GM23338 (cell line): Measurements from ENCODE around the gene CIAO3.

Experiments used
- CREB1 ChIP-seq: fragments of 250-450 bp; sonication (Bioruptor Pico); IDR thresholded peaks from 2 replicates; pipeline ENCODE4 v1.5.0; 2020; ENCODE audit warnings: low read depth, mild to moderate bottlenecking, moderate library complexity
- EZH2 ChIP-seq: fragments of 200-600 bp; sonication (generic); IDR thresholded peaks from one replicate; pipeline ENCODE4 v1.8.0; 2017; ENCODE audit warnings: antibody characterized with exemption, mild to moderate bottlenecking, low read depth; ENCODE audit not compliant: unreplicated experiment
- EZH2phosphoT487 ChIP-seq: fragments of 200-600 bp; sonication (generic); IDR thresholded peaks from one replicate; pipeline ENCODE4 v1.8.1; 2018; ENCODE audit warnings: antibody characterized with exemption; ENCODE audit not compliant: unreplicated experiment
- JUNB ChIP-seq: IDR thresholded peaks from one replicate; pipeline ENCODE4 v1.6.1; 2016; ENCODE audit warnings: antibody characterized with exemption; ENCODE audit not compliant: unreplicated experiment
- POLR2AphosphoS5 ChIP-seq: IDR thresholded peaks from 2 replicates; pipeline ENCODE4 v1.6.1; 2016; ENCODE audit warnings: antibody characterized with exemption, low read depth
- STAT1 ChIP-seq: IDR thresholded peaks from one replicate; pipeline ENCODE4 v1.6.1; 2016; ENCODE audit warnings: antibody characterized with exemption; ENCODE audit not compliant: unreplicated experiment
- TF ChIP-seq, protein P1 (sequence below), 2 experiments: fragments of 200-600 bp in 1 of 2; sonication (generic) in 1 of 2; conservative IDR thresholded peaks; 2 replicates each; pipeline versions ENCODE4 v1.5.1 to v1.6.1; 2016 to 2017; ENCODE audit warnings: antibody characterized with exemption in 2 of 2, low read depth in 2 of 2, mild to moderate bottlenecking in 2 of 2, moderate library complexity in 1 of 2
- TF ChIP-seq, protein P2 (sequence below): IDR thresholded peaks from 2 replicates; pipeline ENCODE4 v1.6.1; 2016; ENCODE audit warnings: antibody characterized with exemption
- TF ChIP-seq, protein P3 (sequence below): IDR thresholded peaks from one replicate; pipeline ENCODE4 v1.6.1; 2018; ENCODE audit warnings: antibody characterized with exemption; ENCODE audit not compliant: unreplicated experiment

DNA sequence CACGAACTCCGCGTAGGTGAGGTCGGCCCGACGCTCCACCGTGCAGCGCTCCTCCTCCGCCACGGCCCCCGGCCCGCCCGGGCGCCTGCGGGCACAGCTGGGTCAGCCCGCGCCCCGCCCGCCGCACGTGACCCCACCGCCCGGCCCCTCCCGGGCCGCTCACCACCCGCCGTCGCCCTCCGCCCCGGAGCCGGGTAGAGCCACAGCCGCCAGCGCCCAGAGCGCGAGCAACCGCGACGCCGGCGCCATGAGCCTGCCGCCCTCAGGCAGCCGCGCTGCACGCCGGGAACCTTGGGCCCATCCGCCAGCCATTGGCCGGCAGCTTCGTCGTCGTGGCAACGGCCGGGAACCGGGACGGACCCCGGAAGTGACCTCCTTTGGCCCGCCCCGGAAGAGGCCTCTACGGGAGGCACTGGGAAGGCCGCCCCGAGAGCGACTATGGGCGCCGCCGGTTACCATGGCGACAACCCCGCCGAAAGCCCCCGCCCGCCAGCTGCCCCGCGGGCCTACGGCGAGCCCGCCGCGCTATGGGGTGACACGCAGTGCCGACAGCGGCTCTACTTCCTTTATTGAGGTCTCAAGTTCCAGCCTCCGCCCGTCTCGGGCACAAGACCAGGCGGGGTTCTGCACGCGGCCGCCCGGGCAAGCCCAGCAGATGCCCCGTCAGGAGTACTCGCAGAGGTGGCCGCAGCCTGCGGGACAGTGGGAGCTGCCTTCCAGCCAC, 56.6 kb downstream of the CIAO3 start, which contains the start of gene JMJD8:
- TF ChIP-seq, protein P1, sequence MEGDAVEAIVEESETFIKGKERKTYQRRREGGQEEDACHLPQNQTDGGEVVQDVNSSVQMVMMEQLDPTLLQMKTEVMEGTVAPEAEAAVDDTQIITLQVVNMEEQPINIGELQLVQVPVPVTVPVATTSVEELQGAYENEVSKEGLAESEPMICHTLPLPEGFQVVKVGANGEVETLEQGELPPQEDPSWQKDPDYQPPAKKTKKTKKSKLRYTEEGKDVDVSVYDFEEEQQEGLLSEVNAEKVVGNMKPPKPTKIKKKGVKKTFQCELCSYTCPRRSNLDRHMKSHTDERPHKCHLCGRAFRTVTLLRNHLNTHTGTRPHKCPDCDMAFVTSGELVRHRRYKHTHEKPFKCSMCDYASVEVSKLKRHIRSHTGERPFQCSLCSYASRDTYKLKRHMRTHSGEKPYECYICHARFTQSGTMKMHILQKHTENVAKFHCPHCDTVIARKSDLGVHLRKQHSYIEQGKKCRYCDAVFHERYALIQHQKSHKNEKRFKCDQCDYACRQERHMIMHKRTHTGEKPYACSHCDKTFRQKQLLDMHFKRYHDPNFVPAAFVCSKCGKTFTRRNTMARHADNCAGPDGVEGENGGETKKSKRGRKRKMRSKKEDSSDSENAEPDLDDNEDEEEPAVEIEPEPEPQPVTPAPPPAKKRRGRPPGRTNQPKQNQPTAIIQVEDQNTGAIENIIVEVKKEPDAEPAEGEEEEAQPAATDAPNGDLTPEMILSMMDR (conservative IDR thresholded peaks at IDR 0.05; ENCODE audit: low read depth in 2 of 2) = no peak
- TF ChIP-seq STAT1 (no peak), POLR2AphosphoS5 (peak; percentile 86), EZH2 (no peak), JUNB (no peak), CREB1 (CRISPR knock-in tag) (peak; percentile 89), EZH2phosphoT487 (no peak)
- TF ChIP-seq, protein P2, sequence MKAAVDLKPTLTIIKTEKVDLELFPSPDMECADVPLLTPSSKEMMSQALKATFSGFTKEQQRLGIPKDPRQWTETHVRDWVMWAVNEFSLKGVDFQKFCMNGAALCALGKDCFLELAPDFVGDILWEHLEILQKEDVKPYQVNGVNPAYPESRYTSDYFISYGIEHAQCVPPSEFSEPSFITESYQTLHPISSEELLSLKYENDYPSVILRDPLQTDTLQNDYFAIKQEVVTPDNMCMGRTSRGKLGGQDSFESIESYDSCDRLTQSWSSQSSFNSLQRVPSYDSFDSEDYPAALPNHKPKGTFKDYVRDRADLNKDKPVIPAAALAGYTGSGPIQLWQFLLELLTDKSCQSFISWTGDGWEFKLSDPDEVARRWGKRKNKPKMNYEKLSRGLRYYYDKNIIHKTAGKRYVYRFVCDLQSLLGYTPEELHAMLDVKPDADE = 0 out of 2 replicates have a peak, but pooled peaks have one; percentile 48
- TF ChIP-seq, protein P3, sequence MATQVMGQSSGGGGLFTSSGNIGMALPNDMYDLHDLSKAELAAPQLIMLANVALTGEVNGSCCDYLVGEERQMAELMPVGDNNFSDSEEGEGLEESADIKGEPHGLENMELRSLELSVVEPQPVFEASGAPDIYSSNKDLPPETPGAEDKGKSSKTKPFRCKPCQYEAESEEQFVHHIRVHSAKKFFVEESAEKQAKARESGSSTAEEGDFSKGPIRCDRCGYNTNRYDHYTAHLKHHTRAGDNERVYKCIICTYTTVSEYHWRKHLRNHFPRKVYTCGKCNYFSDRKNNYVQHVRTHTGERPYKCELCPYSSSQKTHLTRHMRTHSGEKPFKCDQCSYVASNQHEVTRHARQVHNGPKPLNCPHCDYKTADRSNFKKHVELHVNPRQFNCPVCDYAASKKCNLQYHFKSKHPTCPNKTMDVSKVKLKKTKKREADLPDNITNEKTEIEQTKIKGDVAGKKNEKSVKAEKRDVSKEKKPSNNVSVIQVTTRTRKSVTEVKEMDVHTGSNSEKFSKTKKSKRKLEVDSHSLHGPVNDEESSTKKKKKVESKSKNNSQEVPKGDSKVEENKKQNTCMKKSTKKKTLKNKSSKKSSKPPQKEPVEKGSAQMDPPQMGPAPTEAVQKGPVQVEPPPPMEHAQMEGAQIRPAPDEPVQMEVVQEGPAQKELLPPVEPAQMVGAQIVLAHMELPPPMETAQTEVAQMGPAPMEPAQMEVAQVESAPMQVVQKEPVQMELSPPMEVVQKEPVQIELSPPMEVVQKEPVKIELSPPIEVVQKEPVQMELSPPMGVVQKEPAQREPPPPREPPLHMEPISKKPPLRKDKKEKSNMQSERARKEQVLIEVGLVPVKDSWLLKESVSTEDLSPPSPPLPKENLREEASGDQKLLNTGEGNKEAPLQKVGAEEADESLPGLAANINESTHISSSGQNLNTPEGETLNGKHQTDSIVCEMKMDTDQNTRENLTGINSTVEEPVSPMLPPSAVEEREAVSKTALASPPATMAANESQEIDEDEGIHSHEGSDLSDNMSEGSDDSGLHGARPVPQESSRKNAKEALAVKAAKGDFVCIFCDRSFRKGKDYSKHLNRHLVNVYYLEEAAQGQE = no peak
